ENCODE results near the gene CCDC88C. TPM values are rescaled to one million over a fixed set of nuclear protein-coding genes. Genes with fewer than 3 reads are reported as not detected.
A peak's percentile ranks its signal among the peaks of the same experiment; 100 is the strongest.

CCDC88C gene
- total and polyA plus RNA-seq, 12 donors, result 1.5 to 6.5 (median 3.4) TPM

DNA sequence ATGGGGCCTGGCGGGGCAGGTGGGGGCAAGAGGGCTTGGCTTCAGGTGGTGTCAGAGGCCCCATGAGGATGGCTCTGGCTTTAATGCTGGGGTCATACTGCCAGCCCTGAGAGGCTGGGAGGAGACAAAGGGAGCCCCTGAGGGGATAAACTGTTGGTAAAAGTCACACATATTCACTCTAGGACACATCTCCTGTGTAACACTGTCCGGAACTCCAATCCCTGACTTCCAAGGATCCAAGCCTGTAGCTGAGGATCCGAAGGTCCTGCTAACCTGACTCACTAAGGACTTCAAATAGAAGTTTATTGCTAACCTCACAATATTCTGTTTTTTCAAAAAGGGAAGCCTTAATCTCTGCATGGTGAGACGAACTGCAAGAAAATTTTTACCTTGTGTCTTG, 134.0 kb downstream of the CCDC88C start:
- Histone ChIP-seq H3K27me3 (no peaks in the 10 kb centered on the region), H3K27ac (peak overlapping the region in 1 of 5 donors; percentile 41), H3K4me1 (replicated peaks in 1 of 2) (no peaks in the 10 kb centered on the region), H3K9me3 (replicated peaks in 1 of 3) (no peaks in the 10 kb centered on the region), H3K4me3 (no peak overlapping the region), H3K36me3 (replicated peaks in 1 of 2) (no peaks in the 10 kb centered on the region)
- intact Hi-C loops (cut with DNase I), result loop anchor here in 1 of 2 donors (5.0 kb wide), 1 partner anchor 381 kb away; no protein-coding TSS in a partner anchor
- no peak for DNase-seq
- WGBS, 4 donors, result 95 to 98% (median 96%) methylated on average over 4 of the region's 4 CpGs
- TF ChIP-seq POLR2A (IDR thresholded peaks at IDR 0.05), result no peak
- TF ChIP-seq, protein P1, sequence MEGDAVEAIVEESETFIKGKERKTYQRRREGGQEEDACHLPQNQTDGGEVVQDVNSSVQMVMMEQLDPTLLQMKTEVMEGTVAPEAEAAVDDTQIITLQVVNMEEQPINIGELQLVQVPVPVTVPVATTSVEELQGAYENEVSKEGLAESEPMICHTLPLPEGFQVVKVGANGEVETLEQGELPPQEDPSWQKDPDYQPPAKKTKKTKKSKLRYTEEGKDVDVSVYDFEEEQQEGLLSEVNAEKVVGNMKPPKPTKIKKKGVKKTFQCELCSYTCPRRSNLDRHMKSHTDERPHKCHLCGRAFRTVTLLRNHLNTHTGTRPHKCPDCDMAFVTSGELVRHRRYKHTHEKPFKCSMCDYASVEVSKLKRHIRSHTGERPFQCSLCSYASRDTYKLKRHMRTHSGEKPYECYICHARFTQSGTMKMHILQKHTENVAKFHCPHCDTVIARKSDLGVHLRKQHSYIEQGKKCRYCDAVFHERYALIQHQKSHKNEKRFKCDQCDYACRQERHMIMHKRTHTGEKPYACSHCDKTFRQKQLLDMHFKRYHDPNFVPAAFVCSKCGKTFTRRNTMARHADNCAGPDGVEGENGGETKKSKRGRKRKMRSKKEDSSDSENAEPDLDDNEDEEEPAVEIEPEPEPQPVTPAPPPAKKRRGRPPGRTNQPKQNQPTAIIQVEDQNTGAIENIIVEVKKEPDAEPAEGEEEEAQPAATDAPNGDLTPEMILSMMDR (IDR thresholded peaks at IDR 0.05), result no peak

DNA sequence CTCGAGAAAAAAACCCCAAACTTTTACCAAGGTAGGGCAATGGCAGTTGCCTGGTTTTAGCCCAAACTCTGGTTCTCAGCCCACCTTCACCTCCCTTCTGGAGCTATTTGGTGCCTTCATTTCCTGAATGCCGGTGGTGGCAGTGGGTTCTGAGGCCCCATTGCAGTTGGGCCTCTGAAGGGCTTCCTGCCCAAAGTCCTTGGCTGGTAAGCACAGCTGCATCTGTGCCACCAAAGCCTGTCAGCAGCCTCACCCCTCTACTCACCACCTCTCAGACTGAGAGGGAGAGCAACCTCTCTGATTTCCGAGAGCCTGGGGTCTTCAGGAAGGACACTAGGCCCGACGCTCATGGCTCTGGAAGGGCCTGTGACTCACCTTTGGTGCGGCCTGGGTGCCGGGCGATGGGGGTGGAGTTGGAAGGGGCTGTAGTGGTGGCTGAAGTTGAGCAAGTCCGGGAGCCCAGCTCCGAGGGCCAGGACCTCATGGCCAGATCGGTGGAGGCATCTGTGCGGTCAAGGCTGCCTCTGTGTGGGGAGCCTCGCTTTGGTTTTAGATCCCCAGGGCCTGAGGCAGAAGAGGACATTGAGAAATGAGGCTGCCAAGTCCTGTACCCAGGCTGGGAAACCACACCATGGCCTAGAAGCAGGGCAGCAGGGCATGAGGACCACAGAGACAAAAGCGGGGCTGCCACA, 134.5 kb downstream of the CCDC88C start:
- Histone ChIP-seq H3K4me1 (replicated peaks in 1 of 2) (no peaks in the 10 kb centered on the region), H3K27ac (peak overlapping the region in 1 of 5 donors; percentile 41), H3K9me3 (replicated peaks in 1 of 3) (no peaks in the 10 kb centered on the region), H3K36me3 (replicated peaks in 1 of 2) (no peaks in the 10 kb centered on the region), H3K27me3 (no peaks in the 10 kb centered on the region), H3K4me3 (no peak overlapping the region)
- no peak for TF ChIP-seq POLR2A (IDR thresholded peaks at IDR 0.05)
- TF ChIP-seq, protein P1 (IDR thresholded peaks at IDR 0.05), result no peak
- DNase-seq, result no peak
- 90 to 97% (median 93%) methylated on average over 9 to 14 of the region's 14 CpGs for WGBS, 4 donors
- intact Hi-C loops (cut with DNase I), result loop anchor here in 1 of 2 donors (5.0 kb wide), 1 partner anchor 381 kb away; no protein-coding TSS in a partner anchor

DNA sequence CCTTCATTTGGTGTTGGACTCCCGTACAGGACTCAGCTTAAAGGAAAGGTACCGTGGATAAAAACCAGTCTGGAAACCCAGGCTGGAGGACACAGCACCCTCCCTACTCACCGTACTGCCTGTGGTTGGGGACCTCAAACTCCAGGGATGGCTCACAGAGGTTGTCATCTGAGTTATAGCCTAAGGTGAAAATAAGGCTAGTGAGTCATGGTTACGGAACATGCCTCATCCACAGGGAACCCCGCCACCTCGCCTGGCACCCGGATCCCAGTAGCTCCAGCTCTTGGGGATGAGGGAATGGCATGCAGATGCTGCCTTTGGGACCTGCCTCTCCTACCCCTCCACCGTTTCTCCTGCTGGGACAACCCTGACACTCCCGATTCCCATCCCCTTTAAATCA, 136.3 kb downstream of the CCDC88C start:
- Histone ChIP-seq H3K27me3 (no peaks in the 10 kb centered on the region), H3K9me3 (replicated peaks in 1 of 3) (no peaks in the 10 kb centered on the region), H3K4me3 (no peak overlapping the region), H3K27ac (no peak overlapping the region), H3K4me1 (replicated peaks in 1 of 2) (peaks cover 0 to 3% of the 10 kb centered on the region in 2 donors), H3K36me3 (replicated peaks in 1 of 2) (no peaks in the 10 kb centered on the region)
- DNase-seq, result no peak
- no peak for TF ChIP-seq POLR2A (IDR thresholded peaks at IDR 0.05)
- TF ChIP-seq, protein P1 (IDR thresholded peaks at IDR 0.05), result no peak
- WGBS, 4 donors, result 91 to 100% (median 97%) methylated on average over 4 to 9 of the region's 9 CpGs
- intact Hi-C loops (cut with DNase I), result loop anchor here in 1 of 2 donors (5.0 kb wide), 1 partner anchor 379 kb away; no protein-coding TSS in a partner anchor

DNA sequence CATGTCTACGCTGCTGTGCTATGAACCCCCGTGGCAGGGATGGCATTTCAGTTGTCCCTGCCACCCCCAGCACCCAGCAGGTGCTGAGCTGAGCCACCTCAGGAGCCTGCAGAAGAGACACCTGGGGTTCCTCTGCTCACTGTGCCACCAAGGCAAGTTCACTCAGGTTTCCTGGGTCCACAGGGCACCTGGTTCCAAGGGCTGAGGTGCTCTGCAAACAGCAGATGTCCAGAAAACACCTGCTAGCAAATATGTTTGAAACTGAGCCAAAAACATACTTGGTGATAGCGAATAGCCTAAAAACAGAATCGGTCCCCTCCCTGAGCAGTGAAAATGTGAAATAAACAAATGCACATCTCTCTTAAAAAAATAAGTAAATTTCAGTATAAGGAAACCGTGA, 137.5 kb downstream of the CCDC88C start:
- no peak for DNase-seq
- Histone ChIP-seq H3K27me3 (no peaks in the 10 kb centered on the region), H3K36me3 (replicated peaks in 1 of 2) (no peaks in the 10 kb centered on the region), H3K4me3 (no peak overlapping the region), H3K9me3 (replicated peaks in 1 of 3) (no peaks in the 10 kb centered on the region), H3K27ac (no peak overlapping the region), H3K4me1 (replicated peaks in 1 of 2) (peaks cover 0 to 3% of the 10 kb centered on the region in 2 donors)
- TF ChIP-seq POLR2A (IDR thresholded peaks at IDR 0.05), result no peak
- TF ChIP-seq, protein P1 (IDR thresholded peaks at IDR 0.05), result no peak
- 89 to 96% (median 91%) methylated on average over 5 of the region's 5 CpGs for WGBS, 4 donors
- intact Hi-C loops (cut with DNase I), result loop anchor here in 1 of 2 donors (5.0 kb wide), 1 partner anchor 378 kb away; no protein-coding TSS in a partner anchor
